Pancreas (tissue), 10 donors: Measurements from ENCODE around the gene TAGAP. TPM values are rescaled to one million over a fixed set of nuclear protein-coding genes. Genes with fewer than 3 reads are reported as not detected.

Experiments used
- ATAC-seq, 4 donors: fragments of 200-7000 bp; cut with Tn5 transposase; one replicate each; pipeline versions ENCODE4 v1.8.0 to v1.9.1; 2020; ENCODE audit warnings: mild to moderate bottlenecking in 4 of 4, moderate library complexity in 4 of 4
- DNase-seq, 6 donors: peaks; one replicate each; pipeline ENCODE4 v3.0.0-alpha.2; 2020
- FAIRE-seq: peaks from 2 replicates; lab custom pipeline; 2012; peaks lifted over from hg19 to GRCh38; lab: Jason Lieb, UNC
- H3K27ac ChIP-seq, 4 donors: fragments of 200-600 bp; sonication (generic); 1 replicate in 3 of 4; 2 replicates in 1 of 4; pipeline versions ENCODE4 v1.5.0 to v1.8.0; 2020
- H3K27me3 ChIP-seq, 4 donors: fragments of 200-600 bp; one replicate each; pipeline ENCODE4 v1.8.0; 2021
- H3K36me3 ChIP-seq, 3 donors: fragments of 200-600 bp; sonication (generic) in 1 of 3; one replicate each; pipeline versions ENCODE4 v1.5.0 to v1.8.0; 2020 to 2021
- H3K4me1 ChIP-seq, 3 donors: fragments of 200-600 bp; one replicate each; pipeline ENCODE4 v1.8.0; 2021
- H3K4me3 ChIP-seq, 4 donors: fragments of 200-600 bp; sonication (generic) in 2 of 4; one replicate each; pipeline versions ENCODE4 v1.5.0 to v1.8.0; 2020 to 2021
- H3K9me3 ChIP-seq, 4 donors: fragments of 200-600 bp; one replicate each; pipeline ENCODE4 v1.8.0; 2021
- CTCF ChIP-seq, 4 donors: fragments of 200-600 bp; sonication (generic) in 3 of 4; IDR thresholded peaks; one replicate each; pipeline versions ENCODE4 v1.5.0 to v1.8.0; 2021; ENCODE audit warnings: antibody characterized with exemption in 4 of 4
- WGBS, 2 donors: extraction: QIAGEN DNeasy Blood & Tissue Kit; methylation state at CpG; one replicate each; pipeline ENCODE4 v1.1.7; 2013; 5-methylcytosine and 5-hydroxymethylcytosine counted together
- intact Hi-C, 3 donors: fragments of 100-400 bp; cut with DNase I; formaldehyde crosslinking; loops; one replicate each; pipeline versions ENCODE4 v1.11.1 to v1.14.2; 2022
- polyA plus RNA-seq, 2 donors: library from polyadenylated mRNA; stranded (reverse); fragments of 200-250 nt; gene quantifications; one replicate each; pipeline ENCODE4 v1.2.3, GENCODE V29; 2013
- total RNA-seq, 6 donors: library from RNA; stranded (reverse); fragmentation: NEBNext Ultra II Directional in 4 of 6; extraction: Animal tissue kit (Norgen Biotek cat#: 25700) in 4 of 6; gene quantifications; one replicate each; pipeline versions ENCODE4 v1.2.1 to v1.2.4, GENCODE V29; 2021 to 2023
- donor health status: healthy with polysubstance abuse.
- donor health status: DM: no; HTN: no; CAD: no; lungs with moderate emphysema.
- donor health status: DM: no; HTN: no; CAD: no.
- donor health status: control.
- donor health status: control.
- donor health status: Bipolar disorder and iron deficiency.
- donor health status: DM: yes; HTN: yes; CAD: no.
- donor health status: DM: no; HTN: no; CAD: no.
- donor health status: DM: no; HTN: no; CAD: no.
- donor health status: DM: yes; HTN: yes; CAD: no.

TAGAP gene
- total and polyA plus RNA-seq, 8 donors: 0.19 to 4.1 (median 0.53) TPM

- no peaks in the 10 kb centered on the region for H3K27me3 ChIP-seq
- no peak for TF ChIP-seq CTCF (IDR thresholded peaks at IDR 0.05)
- 32% methylated on average over 2 of the region's 2 CpGs for WGBS, 2 donors
- H3K27ac ChIP-seq: no peak overlapping the region
- peaks cover 0 to 5% (median 0%) of the 10 kb centered on the region in 3 donors for H3K4me1 ChIP-seq
- intact Hi-C loops: no loop called here
- H3K4me3 ChIP-seq: no peak overlapping the region
- H3K36me3 ChIP-seq: no peaks in the 10 kb centered on the region
- ATAC-seq: no peak
- FAIRE-seq: no peak
- H3K9me3 ChIP-seq: no peaks in the 10 kb centered on the region
- no peak for DNase-seq
Measured at GRCh38 chr6:159074876-159075275, 30.1 kb upstream of the TAGAP start.

- WGBS, 2 donors: 31 to 33% methylated on average over 3 of the region's 3 CpGs
- DNase-seq (no peak), FAIRE-seq (no peak), ATAC-seq (peak; percentile 56 to 92 (median 68))
- no peak overlapping the region for H3K27ac ChIP-seq
- no peak overlapping the region for H3K4me3 ChIP-seq
- no peaks in the 10 kb centered on the region for H3K9me3 ChIP-seq
- no peaks in the 10 kb centered on the region for H3K27me3 ChIP-seq
- TF ChIP-seq CTCF (IDR thresholded peaks at IDR 0.05): no peak
- peaks cover 0 to 5% (median 0%) of the 10 kb centered on the region in 3 donors for H3K4me1 ChIP-seq
- no peaks in the 10 kb centered on the region for H3K36me3 ChIP-seq
- intact Hi-C loops: no loop called here
Measured at GRCh38 chr6:159074120-159074684, 29.4 kb upstream of the TAGAP start.

GRCh38 chr6:159071843-159072769 lies 27.3 kb upstream of the TAGAP start:
- Histone ChIP-seq H3K4me3 (no peak overlapping the region), H3K4me1 (peaks cover 0 to 5% (median 0%) of the 10 kb centered on the region in 3 donors), H3K27me3 (no peaks in the 10 kb centered on the region), H3K27ac (no peak overlapping the region), H3K36me3 (no peaks in the 10 kb centered on the region), H3K9me3 (no peaks in the 10 kb centered on the region)
- no peak for TF ChIP-seq CTCF (IDR thresholded peaks at IDR 0.05)
- ATAC-seq (no peak), FAIRE-seq (no peak), DNase-seq (no peak)
- WGBS, 2 donors: 83 to 88% methylated on average over 7 of the region's 7 CpGs
- intact Hi-C loops: no loop called here

GRCh38 chr6:159068904-159069578 lies 24.2 kb upstream of the TAGAP start:
- Histone ChIP-seq H3K4me3 (no peak overlapping the region), H3K27ac (no peak overlapping the region), H3K36me3 (no peaks in the 10 kb centered on the region), H3K4me1 (peaks cover 0 to 5% (median 0%) of the 10 kb centered on the region in 3 donors), H3K9me3 (no peaks in the 10 kb centered on the region), H3K27me3 (no peaks in the 10 kb centered on the region)
- ATAC-seq (peak in 1 of 4 donors; percentile 48), FAIRE-seq (no peak), DNase-seq (no peak)
- WGBS, 2 donors: 61 to 64% methylated on average over 17 of the region's 17 CpGs
- no peak for TF ChIP-seq CTCF (IDR thresholded peaks at IDR 0.05)
- intact Hi-C loops: no loop called here
